Superior temporal gyrus (tissue), 1 donor: Measurements from ENCODE around the gene RDH13.
"Not testable (repeated sequence)": the region's sequence is repeated elsewhere in the genome, so short reads cannot be mapped to it uniquely, and the experiment has no call there.

ENCODE experiments used
- DNase-seq: peaks from one replicate; pipeline ENCODE4 v3.0.0-alpha.2; 2016; ENCODE audit errors: extremely low spot score

RDH13 gene

GRCh38 chr19:55044771-55045716 lies 17.9 kb downstream of the RDH13 start:
- no peak for DNase-seq

- DNase-seq = no peak
Measured at GRCh38 chr19:55044286-55044685, 18.7 kb downstream of the RDH13 start.

- no peak for DNase-seq
Measured at GRCh38 chr19:55042688-55043087, 20.3 kb downstream of the RDH13 start.

GRCh38 chr19:55042344-55042678 lies 20.6 kb downstream of the RDH13 start:
- no peak for DNase-seq

- no peak for DNase-seq
Measured at GRCh38 chr19:55041627-55042343, 21.2 kb downstream of the RDH13 start.

- no peak for DNase-seq
Measured at GRCh38 chr19:55041244-55041626, 21.7 kb downstream of the RDH13 start.

- DNase-seq = not testable (repeated sequence)
Measured at GRCh38 chr19:55040654-55041053, 22.3 kb downstream of the RDH13 start.

GRCh38 chr19:55037603-55038002 lies 25.3 kb downstream of the RDH13 start:
- not testable (repeated sequence) for DNase-seq

GRCh38 chr19:55036058-55036457 lies 26.9 kb downstream of the RDH13 start:
- no peak for DNase-seq

GRCh38 chr19:55034751-55035150 lies 28.2 kb downstream of the RDH13 start:
- no peak for DNase-seq

- not testable (repeated sequence) for DNase-seq
Measured at GRCh38 chr19:55032976-55033643, 29.8 kb downstream of the RDH13 start.

- no peak for DNase-seq
Measured at GRCh38 chr19:55032170-55032800, 30.7 kb downstream of the RDH13 start.

GRCh38 chr19:55031178-55031577 lies 31.8 kb downstream of the RDH13 start:
- DNase-seq = no peak

- DNase-seq = no peak
Measured at GRCh38 chr19:55028757-55029156, 34.2 kb downstream of the RDH13 start.

GRCh38 chr19:55027472-55028337 lies 35.2 kb downstream of the RDH13 start:
- DNase-seq = no peak

GRCh38 chr19:55027140-55027471 lies 35.8 kb downstream of the RDH13 start:
- not testable (repeated sequence) for DNase-seq

GRCh38 chr19:55024111-55024510 lies 38.8 kb downstream of the RDH13 start:
- no peak for DNase-seq

GRCh38 chr19:55020351-55020750 lies 42.6 kb downstream of the RDH13 start:
- not testable (repeated sequence) for DNase-seq

- DNase-seq = no peak
Measured at GRCh38 chr19:55018633-55019032, 44.3 kb downstream of the RDH13 start.

- no peak for DNase-seq
Measured at GRCh38 chr19:55018216-55018615, 44.7 kb downstream of the RDH13 start.

GRCh38 chr19:55016017-55016416 lies 46.9 kb downstream of the RDH13 start:
- DNase-seq = no peak
